ENCODE results near the gene PCDH18.
"Not testable (repeated sequence)": the region's sequence is repeated elsewhere in the genome, so short reads cannot be mapped to it uniquely, and the experiment has no call there.

The PCDH18 gene

DNA sequence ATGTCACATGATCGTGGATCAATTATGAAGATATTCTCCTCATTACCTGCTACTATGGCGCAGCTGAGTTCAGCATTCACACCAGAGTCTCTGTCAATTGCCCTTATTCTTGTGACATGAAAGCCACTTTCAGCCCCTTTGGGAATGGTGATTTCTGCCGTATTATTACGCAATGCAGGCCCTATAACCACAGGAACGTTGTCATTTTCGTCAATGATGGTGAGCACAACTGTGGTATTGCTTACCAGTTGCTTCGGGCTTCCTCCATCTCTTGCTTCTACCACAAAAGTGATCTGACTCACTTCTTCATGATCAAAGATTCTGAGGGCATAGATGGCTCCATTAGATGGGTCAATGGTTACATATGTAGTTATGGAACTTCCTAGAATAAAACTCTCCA, 2.1 kb downstream of the PCDH18 start:
- no peak for DNase-seq

- no peak for DNase-seq
These were observed 2.9 kb downstream of the PCDH18 start for GRCh38 chr4:137529432-137529831.

- DNase-seq = no peak
These were observed 3.6 kb downstream of the PCDH18 start for GRCh38 chr4:137528673-137529072.

GRCh38 chr4:137526681-137527080, 5.6 kb downstream of the PCDH18 start:
- DNase-seq = no peak

- DNase-seq = peak in 1 of 2 experiments; percentile 5
These were observed 7.4 kb downstream of the PCDH18 start for GRCh38 chr4:137524725-137525369.

DNA sequence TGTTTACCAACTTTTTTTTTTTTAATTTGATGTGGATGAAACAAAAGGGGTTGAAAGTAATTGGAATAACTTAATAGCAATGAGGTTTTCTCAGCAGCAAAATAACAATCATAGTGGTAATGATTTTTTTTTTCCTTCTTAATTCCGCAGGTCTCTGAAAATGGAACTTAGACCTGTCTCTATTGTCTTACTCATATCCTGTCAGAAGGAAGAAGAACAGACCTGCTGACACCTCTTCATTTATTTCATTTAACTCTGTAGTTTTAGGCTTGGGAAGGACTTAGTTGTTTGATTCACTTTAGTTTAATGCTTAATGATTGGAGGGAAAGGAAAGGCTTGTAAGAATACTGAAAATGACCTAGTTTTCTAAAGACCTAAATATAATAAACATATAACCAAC, 9.0 kb downstream of the PCDH18 start:
- no peak for DNase-seq

DNA sequence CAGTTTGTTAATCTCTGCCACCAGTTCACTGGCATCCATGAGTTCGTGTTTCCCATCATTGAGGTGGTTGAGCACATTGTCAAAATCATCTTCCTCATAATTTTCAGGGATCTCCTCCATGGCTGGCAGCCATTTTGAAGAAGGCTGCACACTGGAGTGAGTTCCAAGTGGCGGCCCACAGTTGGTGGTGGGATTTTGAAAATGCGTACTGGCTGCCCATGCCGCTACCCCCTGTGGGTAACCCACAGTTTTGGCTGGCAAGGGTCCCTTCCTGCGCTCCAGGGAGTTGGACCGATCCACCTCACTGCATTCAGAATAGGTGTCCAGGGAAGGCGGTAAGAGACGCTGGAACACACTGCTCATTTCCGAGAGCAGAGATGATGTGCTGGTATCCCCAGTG, 11.2 kb downstream of the PCDH18 start:
- DNase-seq = no peak

DNA sequence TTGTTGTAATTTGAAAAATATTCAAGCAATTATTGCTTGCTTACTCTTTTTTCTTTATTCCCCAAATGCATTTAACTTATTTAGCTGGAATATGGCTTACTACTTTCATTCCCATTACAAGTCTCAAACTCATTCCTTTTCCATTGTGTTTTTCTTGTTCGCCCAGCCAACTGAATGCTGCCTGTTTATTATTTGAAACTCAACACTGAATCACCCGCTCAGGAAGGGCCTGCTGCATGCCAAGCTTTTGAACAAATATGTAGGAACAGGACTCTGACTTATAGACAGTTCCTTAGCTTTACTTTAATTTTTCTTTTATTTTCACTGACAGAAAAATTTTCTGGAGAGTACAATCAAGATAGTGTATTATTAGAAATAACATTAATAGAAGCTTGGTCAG, 12.9 kb downstream of the PCDH18 start:
- no peak for DNase-seq

DNA sequence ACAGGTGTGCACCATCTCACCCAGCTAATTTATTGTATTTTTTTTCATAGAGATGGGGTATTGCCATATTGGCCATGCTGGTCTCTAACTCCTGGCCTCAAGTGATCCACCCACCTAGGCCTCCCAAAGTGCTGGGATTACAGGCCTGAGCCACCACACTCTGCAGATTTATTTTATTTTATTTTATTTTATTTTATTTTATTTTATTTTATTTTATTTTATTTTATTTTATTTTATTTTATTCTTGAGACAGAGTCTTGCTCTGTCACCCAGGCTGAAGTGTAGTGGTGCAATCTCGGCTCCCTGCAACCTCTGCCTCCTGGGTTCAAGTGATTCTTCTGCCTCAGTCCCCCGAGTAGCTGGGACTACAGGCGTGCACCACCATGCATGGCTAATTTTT, 15.0 kb downstream of the PCDH18 start:
- DNase-seq = not testable (repeated sequence)

GRCh38 chr4:137514406-137515111, 17.7 kb downstream of the PCDH18 start:
- no peak for DNase-seq

DNA sequence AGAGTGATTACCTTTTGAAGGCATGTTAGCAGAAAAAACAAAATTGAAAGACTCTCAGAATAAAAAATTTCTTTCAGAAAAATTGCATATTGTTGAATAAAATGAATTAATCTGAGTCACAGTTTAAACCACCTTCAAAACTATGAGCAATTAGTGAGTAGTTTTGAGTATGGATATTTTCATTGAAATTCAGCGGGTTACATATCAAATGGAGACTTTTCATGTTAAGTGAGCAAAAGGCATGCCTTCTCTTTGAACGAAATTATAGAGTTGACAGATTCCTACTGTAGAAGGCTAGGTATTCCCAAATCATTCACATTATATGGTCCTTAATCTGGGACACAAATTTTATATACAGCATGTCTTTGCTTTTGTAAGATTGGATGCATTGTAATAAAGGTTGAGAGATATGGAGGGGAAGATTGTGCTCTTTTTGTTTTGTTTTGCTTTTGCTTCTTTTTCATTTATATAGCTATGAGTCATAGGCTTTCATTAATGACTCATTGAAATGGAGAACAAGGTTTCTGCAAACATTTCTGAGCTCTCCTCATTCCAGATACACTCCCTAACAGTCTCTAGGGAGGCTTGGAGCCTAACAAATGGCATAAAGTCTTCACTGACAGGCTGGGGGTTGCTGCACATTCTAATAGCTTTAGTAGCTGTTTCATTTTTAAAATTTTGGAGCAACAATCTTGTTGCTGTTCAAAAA, 21.6 kb downstream of the PCDH18 start:
- DNase-seq = no peak

- DNase-seq = no peak
These were observed 22.4 kb downstream of the PCDH18 start for GRCh38 chr4:137509855-137510282.

DNA sequence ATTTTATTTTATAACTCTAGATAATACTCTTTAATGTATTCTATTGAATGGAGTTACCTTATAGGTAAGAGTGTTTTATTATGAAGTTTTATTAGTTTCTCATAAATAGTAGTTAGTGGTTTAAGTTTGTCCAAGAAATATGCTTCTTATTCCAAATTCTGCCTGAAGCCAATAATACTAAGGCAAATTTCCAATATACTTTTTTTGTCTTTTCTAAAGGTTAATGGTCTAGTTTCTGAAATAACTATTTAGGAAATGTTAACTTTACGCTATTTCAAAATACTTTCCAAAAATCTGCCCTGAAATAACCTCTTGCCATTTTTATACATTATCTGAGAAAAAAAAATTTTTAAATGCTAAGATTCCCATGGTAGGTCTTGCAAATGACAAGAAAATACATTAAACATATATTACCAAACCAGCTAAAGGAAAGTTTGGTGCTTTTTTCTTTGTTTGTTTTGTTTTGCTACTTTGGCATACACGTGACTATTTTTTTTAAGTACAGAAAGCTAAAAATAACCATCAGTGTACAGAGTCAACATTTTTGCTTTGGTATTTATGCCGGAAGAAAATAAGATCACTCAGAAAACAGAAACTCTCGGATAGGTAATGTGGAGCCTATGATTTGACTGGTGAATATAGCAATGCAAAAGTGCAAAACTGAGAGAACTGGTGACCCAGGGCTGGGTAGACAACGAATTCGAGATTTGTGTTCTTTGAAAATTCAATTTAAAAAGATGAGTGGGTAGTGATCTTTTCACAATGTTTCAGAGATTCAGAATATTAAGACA, 29.8 kb downstream of the PCDH18 start:
- no peak for DNase-seq

DNA sequence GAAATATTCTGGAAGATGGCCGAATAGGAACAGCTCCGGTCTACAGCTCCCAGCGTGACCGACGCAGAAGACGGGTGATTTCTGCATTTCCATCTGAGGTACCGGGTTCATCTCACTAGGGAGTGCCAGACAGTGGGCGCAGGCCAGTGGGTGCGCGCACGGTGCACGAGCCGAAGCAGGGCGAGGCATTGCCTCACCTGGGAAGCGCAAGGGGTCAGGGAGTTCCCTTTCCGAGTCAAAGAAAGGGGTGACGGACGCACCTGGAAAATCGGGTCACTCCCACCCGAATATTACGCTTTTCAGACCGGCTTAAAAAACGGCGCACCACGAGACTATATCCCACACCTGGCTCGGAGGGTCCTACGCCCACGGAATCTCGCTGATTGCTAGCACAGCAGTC, 36.0 kb downstream of the PCDH18 start:
- DNase-seq = not testable (repeated sequence)

DNA sequence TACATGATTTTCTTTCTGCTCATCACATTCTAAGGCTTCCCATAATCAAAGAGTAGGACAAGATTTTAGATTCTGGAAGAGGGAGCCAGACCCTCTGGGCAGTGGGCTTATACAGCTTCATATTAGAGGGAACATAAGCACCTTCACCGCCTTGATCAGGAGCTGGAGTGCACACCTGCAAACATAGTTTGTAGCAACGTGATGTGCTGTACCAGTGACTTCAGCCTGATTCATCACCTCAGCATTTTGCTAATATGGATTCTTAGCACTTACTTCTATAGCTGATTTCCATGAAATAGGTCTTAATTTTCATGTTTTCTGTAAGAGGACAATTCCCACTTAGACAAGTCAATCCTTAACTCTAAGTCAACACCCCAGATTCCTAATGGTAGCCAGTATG, 36.7 kb downstream of the PCDH18 start:
- DNase-seq = no peak

DNA sequence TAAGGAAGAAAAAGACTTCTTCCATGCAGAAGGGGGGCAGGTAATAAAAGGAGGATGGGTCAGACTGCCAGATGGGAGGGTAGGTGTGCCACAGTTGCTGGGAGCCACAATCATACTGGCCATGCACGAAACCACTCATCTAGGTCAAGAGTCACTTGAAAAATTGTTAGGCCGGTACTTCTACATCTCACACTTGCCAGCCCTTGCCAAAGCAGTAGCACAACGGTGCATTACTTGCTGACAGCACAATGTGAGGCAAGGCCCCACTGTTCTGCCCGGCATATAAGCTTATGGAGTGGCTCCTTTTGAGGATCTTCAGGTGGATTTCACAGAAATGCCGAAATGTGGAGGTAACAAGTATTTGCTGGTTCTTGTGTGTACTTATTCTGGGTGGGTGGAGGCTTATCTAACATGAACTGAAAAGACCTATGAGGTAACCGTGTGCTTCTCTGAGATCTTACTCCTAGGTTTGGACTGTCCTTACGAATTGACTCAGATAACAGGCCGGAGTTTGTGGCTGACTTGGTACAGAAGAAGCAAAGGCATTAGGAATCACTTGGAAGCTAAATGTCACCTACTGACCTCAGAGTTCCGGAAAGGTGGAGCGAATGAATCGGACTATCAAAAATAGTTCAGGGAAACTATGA, 48.9 kb downstream of the PCDH18 start:
- not testable (repeated sequence) for DNase-seq

- not testable (repeated sequence) for DNase-seq
These were observed 52.6 kb downstream of the PCDH18 start for GRCh38 chr4:137479657-137480056.

GRCh38 chr4:137476345-137476744, 55.9 kb downstream of the PCDH18 start:
- DNase-seq = no peak

DNA sequence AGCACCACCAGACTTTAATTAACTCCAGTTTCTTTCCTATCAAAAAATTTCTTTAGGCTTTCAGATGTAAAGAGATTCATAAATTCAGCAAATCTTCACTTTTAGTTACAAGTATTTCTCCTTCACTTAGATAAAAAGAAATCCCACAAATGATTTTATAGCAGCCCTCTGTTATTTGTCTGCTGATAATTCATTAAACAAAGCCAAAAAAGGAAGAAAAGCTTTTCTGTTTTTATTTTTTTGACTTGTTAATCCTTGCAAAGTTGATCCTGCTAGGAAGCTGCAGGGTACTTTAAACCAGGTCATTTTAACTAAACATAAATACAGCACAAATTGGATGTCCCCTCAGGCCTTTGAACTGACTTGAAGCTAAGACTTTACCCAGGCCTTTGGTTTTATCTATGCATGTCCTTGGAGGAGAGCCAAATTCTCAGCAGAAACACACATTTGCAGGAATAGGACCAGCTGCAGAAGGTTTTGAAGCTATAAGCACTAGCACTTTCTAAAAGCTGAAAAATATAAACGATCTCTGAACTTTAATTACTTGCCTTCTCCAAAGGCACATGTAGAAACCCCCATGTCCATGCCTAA, 57.5 kb downstream of the PCDH18 start:
- DNase-seq = peak; percentile 6 to 36

DNA sequence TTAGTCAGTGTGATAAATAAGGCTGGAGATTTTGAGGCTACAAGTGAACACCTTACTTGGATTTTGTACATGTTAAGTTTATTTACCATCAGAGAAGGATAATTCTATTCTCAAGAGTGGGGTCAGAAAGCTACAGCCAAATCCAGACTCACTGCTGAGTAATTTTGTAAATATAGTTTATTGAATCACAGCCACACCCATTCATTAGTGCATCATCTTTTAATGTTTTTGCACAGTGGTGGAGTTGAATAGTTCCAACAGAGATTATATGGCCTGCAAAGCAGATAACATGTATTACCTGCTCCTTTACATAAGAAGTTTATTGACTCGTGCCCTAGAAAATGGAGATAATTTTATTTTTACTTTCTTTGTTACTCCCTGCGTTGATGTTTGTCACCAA, 60.4 kb downstream of the PCDH18 start:
- DNase-seq = peak; percentile 5 to 42

GRCh38 chr4:137471461-137471860, 60.8 kb downstream of the PCDH18 start:
- no peak for DNase-seq

DNA sequence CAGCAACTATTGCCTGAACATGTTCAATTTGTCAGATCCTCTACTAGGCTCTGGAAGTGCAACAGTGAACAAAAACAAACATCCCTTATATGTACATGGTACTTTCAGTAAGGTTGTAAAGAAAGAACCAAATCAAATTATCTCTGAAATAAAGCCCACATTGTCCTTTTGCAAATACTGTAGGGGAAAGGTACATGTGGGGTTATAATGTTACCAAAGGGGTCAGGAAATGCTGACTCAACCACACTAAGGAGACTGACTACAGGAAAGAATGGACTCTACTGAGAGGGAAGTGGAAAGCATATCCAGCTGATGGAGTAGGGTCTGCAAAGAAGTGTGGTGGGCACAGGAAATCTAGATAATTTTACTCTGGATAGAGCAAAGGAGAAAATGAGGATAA, 61.5 kb downstream of the PCDH18 start:
- no peak for DNase-seq

Measured in NCI-H2081 (cell line).